ENCODE measurements around the gene BRF1.

- TF ChIP-seq EZH2 (IDR thresholded peaks at IDR 0.05), result no peak
- no peak for TF ChIP-seq POLR2AphosphoS5 (IDR thresholded peaks at IDR 0.05; ENCODE audit: borderline replicate concordance, low read depth, low read length)
- no peak for TF ChIP-seq FOXP2 (optimal IDR thresholded peaks at IDR 0.05; ENCODE audit: control extremely low read depth, extremely low read length, insufficient read depth)
These were observed 25.4 kb downstream of the BRF1 start for GRCh38 chr14:105275267-105275946.

All from SK-N-MC (cell line).